HCT116 (cell line): ENCODE data around the gene TMEM240. TPM values are rescaled to one million over a fixed set of nuclear protein-coding genes. Genes with fewer than 3 reads are reported as not detected.

Source experiments
- ATAC-seq: fragments of 200-7000 bp; cut with Tn5 transposase; 2 replicates; pipeline ENCODE4 v1.9.1; 2020; ENCODE audit warnings: mild to moderate bottlenecking, moderate library complexity
- BruUV-seq: library from RNA; stranded (reverse); fragments of 400-500 nt; replicated peaks from 2 replicates; lab custom pipeline; 2021; lab: Mats Ljungman, UMichigan
- CTCF ChIA-PET: fragments of 300-600 bp; sonication (Branson Sonifier 250); formaldehyde crosslinking; loops from one replicate; lab custom pipeline; 2021; ENCODE audit warnings: antibody characterized with exemption; lab: Charles Lee
- POLR2A ChIA-PET: fragments of 300-600, 350-600 bp; sonication (Branson Sonifier 250); formaldehyde crosslinking; loops from one replicate; lab custom pipeline; 2021; ENCODE audit warnings: antibody characterized with exemption; lab: Charles Lee
- RAD21 ChIA-PET, 2 experiments: fragments of 300-600 bp; sonication (Branson Sonifier 250); formaldehyde crosslinking; loops; one replicate each; lab custom pipeline; 2023; ENCODE audit warnings: low total read pairs in 2 of 2; ENCODE audit not compliant: uncharacterized antibody in 2 of 2, unreplicated experiment in 2 of 2, low non-redundant PET in 1 of 2; lab: Charles Lee
- DNase-seq: peaks from one replicate; pipeline ENCODE4 v3.0.0-alpha.2; 2010; ENCODE audit warnings: low read depth, low spot score
- H2AFZ ChIP-seq: fragments of 200-600 bp; shearing (Covaris generic), sonication (generic); 2 replicates; pipeline ENCODE4 v1.6.1; 2017; ENCODE audit warnings: low read depth, mixed run types, mixed read lengths, antibody characterized with exemption, low read length; ENCODE audit not compliant: poor library complexity, severe bottlenecking
- H3K27ac ChIP-seq: 2 replicates; pipeline ENCODE4 v1.5.1; 2012; ENCODE audit warnings: low read depth, low read length
- H3K27me3 ChIP-seq: fragments of 200-600 bp; sonication (generic); 2 replicates; pipeline ENCODE4 v1.6.1; 2016; ENCODE audit warnings: mixed run types, low read length, mixed read lengths; ENCODE audit not compliant: insufficient read depth
- H3K36me3 ChIP-seq, 2 experiments: fragments of 200-500 bp in 1 of 2; fragments of 200-600 bp in 1 of 2; sonication (Bioruptor generic) in 1 of 2; sonication (generic) in 1 of 2; 2 replicates each; pipeline versions ENCODE4 v1.5.1 to v1.6.1; 2014 to 2016; ENCODE audit warnings: low read length in 2 of 2, inconsistent platforms in 1 of 2, mixed read lengths in 1 of 2, mixed run types in 1 of 2; ENCODE audit not compliant: insufficient read depth in 2 of 2, control insufficient read depth in 1 of 2
- H3K4me1 ChIP-seq, 2 experiments: fragments of 200-600 bp in 1 of 2; sonication (generic) in 1 of 2; 2 replicates each; pipeline versions ENCODE4 v1.5.1 to v1.6.1; 2012 to 2017; ENCODE audit warnings: low read length in 2 of 2, inconsistent platforms in 1 of 2, mild to moderate bottlenecking in 1 of 2, mixed read lengths in 1 of 2, mixed run types in 1 of 2, moderate library complexity in 1 of 2; ENCODE audit not compliant: insufficient read depth in 2 of 2, control insufficient read depth in 1 of 2
- H3K4me2 ChIP-seq: fragments of 200-600 bp; sonication (generic); 2 replicates; pipeline ENCODE4 v1.6.1; 2017; ENCODE audit warnings: mixed run types, low read length, mixed read lengths
- H3K4me3 ChIP-seq, 2 experiments: fragments of 200-600 bp in 1 of 2; sonication (generic) in 1 of 2; replicated peaks in 1 of 2; 2 replicates each; pipeline ENCODE4 v1.5.1; 2011 to 2016; ENCODE audit warnings: low read length in 2 of 2, control low read depth in 1 of 2, low read depth in 1 of 2, mild to moderate bottlenecking in 1 of 2, mixed read lengths in 1 of 2, mixed run types in 1 of 2
- H3K79me2 ChIP-seq: fragments of 200-600 bp; sonication (generic); 2 replicates; pipeline ENCODE4 v1.6.1; 2017; ENCODE audit warnings: mild to moderate bottlenecking, mixed run types, low read length, moderate library complexity, mixed read lengths; ENCODE audit not compliant: insufficient read depth
- H3K9ac ChIP-seq: fragments of 200-600 bp; sonication (generic); 2 replicates; pipeline ENCODE4 v1.6.1; 2016; ENCODE audit warnings: low read length, mixed read lengths
- H3K9me2 ChIP-seq: fragments of 200-600 bp; sonication (generic), shearing (Covaris generic); 2 replicates; pipeline ENCODE4 v1.6.1; 2017; ENCODE audit warnings: mixed run types, mild to moderate bottlenecking, moderate library complexity; ENCODE audit not compliant: insufficient read depth
- H3K9me3 ChIP-seq, 2 experiments: fragments of 200-500 bp in 1 of 2; fragments of 200-600 bp in 1 of 2; sonication (Bioruptor generic) in 1 of 2; sonication (generic) in 1 of 2; 2 replicates each; pipeline ENCODE4 v1.6.1; 2014 to 2017; ENCODE audit warnings: low read length in 2 of 2, mixed read lengths in 2 of 2, inconsistent platforms in 1 of 2, low read depth in 1 of 2, mild to moderate bottlenecking in 1 of 2, mixed run types in 1 of 2, moderate library complexity in 1 of 2; ENCODE audit not compliant: control insufficient read depth in 1 of 2, insufficient read depth in 1 of 2
- H4K20me1 ChIP-seq: fragments of 200-600 bp; sonication (generic), shearing (Covaris generic); 2 replicates; pipeline ENCODE4 v1.6.1; 2017; ENCODE audit warnings: mixed run types, mild to moderate bottlenecking, moderate library complexity; ENCODE audit not compliant: insufficient read depth
- CTCF ChIP-seq, 3 experiments: fragments of 200-600 bp in 1 of 3; sonication (generic) in 1 of 3; IDR thresholded peaks in 2 of 3; conservative IDR thresholded peaks in 1 of 3; 2 replicates each; pipeline ENCODE4 v1.5.1; 2012 to 2017; ENCODE audit warnings: low read depth in 2 of 3, low read length in 2 of 3, antibody characterized with exemption in 1 of 3, borderline replicate concordance in 1 of 3, control low read depth in 1 of 3, mild to moderate bottlenecking in 1 of 3, mixed read lengths in 1 of 3, mixed run types in 1 of 3, moderate library complexity in 1 of 3; ENCODE audit not compliant: insufficient read depth in 1 of 3
- ELF1 ChIP-seq: IDR thresholded peaks from 2 replicates; pipeline ENCODE4 v1.6.1; 2012; ENCODE audit warnings: low read depth, borderline replicate concordance
- POLR2AphosphoS5 ChIP-seq: IDR thresholded peaks from 2 replicates; pipeline ENCODE4 v1.6.1; 2011; ENCODE audit warnings: mild to moderate bottlenecking, low read depth, low read length, moderate library complexity
- SIN3A ChIP-seq: IDR thresholded peaks from 2 replicates; pipeline ENCODE4 v1.6.1; 2012; ENCODE audit warnings: low read depth
- SRF ChIP-seq: IDR thresholded peaks from 2 replicates; pipeline ENCODE4 v1.6.1; 2012; ENCODE audit warnings: low read depth
- intact Hi-C: fragments of 100-400 bp; cut with micrococcal nuclease; formaldehyde crosslinking; loops from 2 replicates; pipeline ENCODE4 v1.10.0; 2022
- total RNA-seq: library from RNA; stranded (reverse); gene quantifications from one replicate; pipeline ENCODE4 v1.2.1, GENCODE V29; 2021; ENCODE audit not compliant: unreplicated experiment

Gene TMEM240
- total RNA-seq, 1 experiment from 2014 or later, result 2.3 TPM

GRCh38 chr1:1543706-1544099, 3.3 kb upstream of the TMEM240 start:
- peaks cover 0 to 2% of the 10 kb centered on the region in 2 experiments; a peak in 1 of 4 replicates for H3K36me3 ChIP-seq
- peaks cover 4% of the 10 kb centered on the region; the same call in 1 of the 2 replicates for H3K79me2 ChIP-seq
- no peaks in the 10 kb centered on the region for H3K4me1 ChIP-seq
- CTCF ChIA-PET, result no interaction called here
- POLR2A ChIA-PET, result no interaction called here
- no TSS peak for BruUV-seq
- DNase-seq (no peak), ATAC-seq (no peak)
- no peaks in the 10 kb centered on the region for H4K20me1 ChIP-seq
- no peaks in the 10 kb centered on the region for H3K27me3 ChIP-seq
- H3K9me2 ChIP-seq, result no peaks in the 10 kb centered on the region
- H2AFZ ChIP-seq, result no peak overlapping the region
- intact Hi-C loops, result no loop called here
- no peak overlapping the region for H3K4me3 ChIP-seq
- RAD21 ChIA-PET, result no interaction called here
- H3K27ac ChIP-seq, result no peak overlapping the region
- H3K9me3 ChIP-seq, result no peaks in the 10 kb centered on the region
- 0 out of 2 replicates have a peak, but pooled peaks have one; percentile 28 for TF ChIP-seq SIN3A
- TF ChIP-seq POLR2AphosphoS5, result no peak
- no peak for TF ChIP-seq CTCF (IDR thresholded peaks at IDR 0.05 in 2 of 3, conservative IDR thresholded peaks at IDR 0.05 in 1 of 3; ENCODE audit: borderline replicate concordance in 1 of 3, insufficient read depth in 1 of 3, low read depth in 2 of 3, low read length in 2 of 3)
- no peak for TF ChIP-seq SRF
- no peak overlapping the region for H3K4me2 ChIP-seq
- H3K9ac ChIP-seq, result no peak overlapping the region

GRCh38 chr1:1542766-1543705, 2.6 kb upstream of the TMEM240 start:
- TF ChIP-seq ELF1, result no peak
- TF ChIP-seq, all 23 proteins: peak for 0
- RAD21 ChIA-PET, result no interaction called here
- Histone ChIP-seq H3K79me2 (peaks cover 3% of the 10 kb centered on the region; the same call in 1 of the 2 replicates), H3K27me3 (no peaks in the 10 kb centered on the region), H3K36me3 (0 out of 4 replicates have a peak, but pooled peaks cover 0 to 2% of the 10 kb centered on the region in 2 experiments), H3K27ac (no peak overlapping the region), H3K4me1 (no peaks in the 10 kb centered on the region), H2AFZ (no peak overlapping the region), H3K4me2 (no peak overlapping the region), H3K9me3 (no peaks in the 10 kb centered on the region), H3K9me2 (no peaks in the 10 kb centered on the region), H3K9ac (no peak overlapping the region), H4K20me1 (no peaks in the 10 kb centered on the region), H3K4me3 (no peak overlapping the region)
- ATAC-seq, result 0 out of 2 replicates have a peak, but pooled peaks have one; percentile 25
- intact Hi-C loops, result no loop called here
- no TSS peak for BruUV-seq
- CTCF ChIA-PET, result no interaction called here
- no peak for DNase-seq
- POLR2A ChIA-PET, result no interaction called here
